H1 (cell line): ENCODE data around the gene ADARB2.

Experiments used
- CTCF ChIP-seq, 3 experiments: IDR thresholded peaks; 1 replicate in 2 of 3; 2 replicates in 1 of 3; pipeline versions ENCODE4 v1.5.1 to v1.6.1; 2011; ENCODE audit warnings: low read length in 3 of 3, mild to moderate bottlenecking in 3 of 3, inconsistent platforms in 2 of 3, low read depth in 1 of 3, moderate library complexity in 1 of 3; ENCODE audit not compliant: insufficient read depth in 1 of 3; ENCODE audit errors: control extremely low read depth in 1 of 3
- KDM5A ChIP-seq: fragments of 200-600 bp; IDR thresholded peaks from 2 replicates; pipeline ENCODE4 v1.7.1; 2012; ENCODE audit warnings: mild to moderate bottlenecking, low read length, inconsistent platforms, mixed read lengths
- NANOG ChIP-seq: IDR thresholded peaks from 2 replicates; pipeline ENCODE4 v1.6.1; 2011; ENCODE audit warnings: low read length, low read depth, mild to moderate bottlenecking, inconsistent platforms; ENCODE audit not compliant: insufficient read depth, poor library complexity, severe bottlenecking
- NRF1 ChIP-seq: IDR thresholded peaks from 2 replicates; pipeline ENCODE4 v1.6.1; 2011; ENCODE audit warnings: mild to moderate bottlenecking, low read depth, low read length, improper control_type of control experiment
- POLR2AphosphoS5 ChIP-seq: IDR thresholded peaks from 2 replicates; pipeline ENCODE4 v1.6.1; 2011; ENCODE audit warnings: low read depth, low read length
- RBBP5 ChIP-seq: IDR thresholded peaks from 2 replicates; pipeline ENCODE4 v1.7.1; 2012; ENCODE audit warnings: low read depth, mild to moderate bottlenecking, inconsistent platforms, low read length, moderate library complexity, borderline replicate concordance
- RNF2 ChIP-seq: fragments of 200-900, 300-1000 bp; sonication (generic); IDR thresholded peaks from 2 replicates; pipeline ENCODE4 v1.7.1; 2016; ENCODE audit warnings: borderline replicate concordance, low read depth, mild to moderate bottlenecking, antibody characterized with exemption, low read length; ENCODE audit not compliant: poor library complexity, severe bottlenecking; ENCODE audit errors: missing control alignments
- SP1 ChIP-seq: IDR thresholded peaks from 2 replicates; pipeline ENCODE4 v1.6.1; 2011; ENCODE audit warnings: low read depth, low read length
- SP4 ChIP-seq: IDR thresholded peaks from 2 replicates; pipeline ENCODE4 v1.6.1; 2012; ENCODE audit warnings: low read length, inconsistent platforms
- TAF1 ChIP-seq: IDR thresholded peaks from 2 replicates; pipeline ENCODE4 v1.6.1; 2011; ENCODE audit warnings: mild to moderate bottlenecking, low read depth, low read length
- YY1 ChIP-seq: IDR thresholded peaks from 2 replicates; pipeline ENCODE4 v1.6.1; 2011; ENCODE audit warnings: low read depth, mild to moderate bottlenecking, low read length

- TF ChIP-seq NANOG (no peak), POLR2AphosphoS5 (no peak), CTCF (IDR thresholded peaks at IDR 0.05; ENCODE audit: control extremely low read depth in 1 of 3, insufficient read depth in 1 of 3, low read depth in 1 of 3, low read length in 3 of 3) (no peak), SP4 (no peak), NRF1 (no peak), KDM5A (no peak), RNF2 (no peak), RBBP5 (no peak), SP1 (no peak), TAF1 (no peak), YY1 (no peak)
Observed at GRCh38 chr10:1401071-1401965, 336.0 kb downstream of the ADARB2 start.
